Left kidney (tissue), 8 donors: ENCODE measurements around the gene AKAP12. TPM values are rescaled to one million over a fixed set of nuclear protein-coding genes. Genes with fewer than 3 reads are reported as not detected.

Experiments used
- DNase-seq: peaks from one replicate; pipeline ENCODE4 v3.0.0-alpha.2; 2013
- long read RNA-seq, 8 donors: transcript quantifications; one replicate each; lab custom pipeline, GENCODE V29; 2026
- polyA plus RNA-seq: library from polyadenylated mRNA; unstranded; fragments of 120-200 nt; gene quantifications from one replicate; pipeline ENCODE4 v1.2.1, GENCODE V29; 2013; ENCODE audit not compliant: insufficient read length

Gene AKAP12
- 150 TPM for polyA plus RNA-seq
- long read RNA-seq, donor 1, partial matches to known transcripts = 236 of 236 reads
- long read RNA-seq, donor 1, other reads (novel, unspliced or antisense) = 0 of 236 reads
- long read RNA-seq, donor 2, partial matches to known transcripts = 116 of 116 reads
- long read RNA-seq, donor 2, other reads (novel, unspliced or antisense) = 0 of 116 reads
- long read RNA-seq, donor 3, partial matches to known transcripts = 102 of 102 reads
- long read RNA-seq, donor 3, other reads (novel, unspliced or antisense) = 0 of 102 reads
- long read RNA-seq, donor 4, partial matches to known transcripts = 14 of 14 reads
- long read RNA-seq, donor 4, other reads (novel, unspliced or antisense) = 0 of 14 reads
- long read RNA-seq, donor 5, full-length matches to known transcripts = 2 of 200 reads
- long read RNA-seq, donor 5, partial matches to known transcripts = 150 of 200 reads
- long read RNA-seq, donor 5, other reads (novel, unspliced or antisense) = 48 of 200 reads
- long read RNA-seq, donor 6, partial matches to known transcripts = 199 of 199 reads
- long read RNA-seq, donor 6, other reads (novel, unspliced or antisense) = 0 of 199 reads
- long read RNA-seq, donor 7, full-length matches to known transcripts = 3 of 87 reads
- long read RNA-seq, donor 7, partial matches to known transcripts = 84 of 87 reads
- long read RNA-seq, donor 7, other reads (novel, unspliced or antisense) = 0 of 87 reads
- long read RNA-seq, donor 8, full-length matches to known transcripts = 2 of 81 reads
- long read RNA-seq, donor 8, partial matches to known transcripts = 79 of 81 reads
- long read RNA-seq, donor 8, other reads (novel, unspliced or antisense) = 0 of 81 reads

- DNase-seq = peak; percentile 53
These were observed at the start of gene AKAP12 for GRCh38 chr6:151239603-151240035. TSS of gene AKAP12 (plus strand) at chr6:151239967. CDS start at chr6:151240563, 596 bp downstream.

DNA sequence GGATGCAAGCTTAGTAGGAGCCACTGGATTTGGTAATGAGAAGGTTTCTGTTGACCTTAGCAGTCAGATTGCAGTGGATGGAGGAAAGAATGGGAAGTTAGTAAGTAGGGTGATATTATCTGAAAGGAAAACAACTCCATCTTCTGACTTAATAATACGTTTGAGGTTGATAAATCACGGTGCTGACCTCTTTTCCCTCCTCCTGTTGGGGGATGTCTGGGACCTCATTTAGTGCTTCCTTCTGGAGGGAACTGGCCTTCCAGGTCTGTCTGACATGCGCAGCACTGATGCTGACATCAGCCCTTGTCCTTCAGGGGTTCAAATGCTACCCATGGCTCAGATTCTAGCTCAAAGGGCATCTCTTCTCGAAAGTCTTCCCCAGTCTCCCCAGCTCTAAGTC is 48.2 kb upstream of the AKAP12 start:
- DNase-seq = no peak

DNA sequence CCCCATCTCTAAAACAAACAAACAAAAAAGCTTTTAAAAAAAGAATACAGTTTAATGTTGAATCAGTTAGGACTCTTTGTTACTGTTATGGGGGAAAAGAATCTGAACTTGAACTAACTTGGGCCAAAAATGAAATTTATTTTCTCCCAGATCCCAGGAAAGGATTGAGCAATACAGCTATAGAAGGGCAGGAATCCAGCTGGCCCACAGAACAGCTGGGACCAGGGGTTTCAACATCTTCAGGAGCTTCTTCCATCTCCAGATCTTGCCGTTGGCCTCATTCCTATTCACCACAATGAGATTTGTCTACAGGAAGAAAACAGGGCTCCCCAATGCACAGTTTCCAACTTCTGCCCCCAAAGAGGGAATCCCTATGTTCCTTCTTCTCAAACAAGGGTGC is 43.2 kb upstream of the AKAP12 start:
- DNase-seq = no peak

- DNase-seq = no peak
These were observed 42.2 kb upstream of the AKAP12 start for GRCh38 chr6:151197556-151197955.

DNA sequence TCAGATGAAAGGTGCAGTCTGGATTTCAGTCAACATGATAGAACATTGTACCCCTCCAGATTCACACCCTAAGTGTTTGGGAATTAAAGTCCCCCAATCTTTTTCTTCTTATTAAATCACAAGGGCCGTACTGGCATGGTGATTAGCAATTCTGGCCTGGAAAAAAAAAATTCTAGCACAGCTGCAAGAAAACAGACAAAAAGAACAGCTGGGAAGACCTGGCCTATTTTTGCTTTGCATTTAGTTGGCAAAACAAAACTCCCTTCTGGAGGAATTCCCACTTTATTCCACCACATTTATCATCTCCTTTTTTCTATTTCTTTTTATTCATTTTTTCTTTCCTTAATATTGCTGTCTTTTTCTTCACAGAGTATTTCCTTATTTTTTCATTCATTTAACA is 39.8 kb upstream of the AKAP12 start:
- no peak for DNase-seq

GRCh38 chr6:151205721-151206600 is 33.8 kb upstream of the AKAP12 start:
- no peak for DNase-seq

GRCh38 chr6:151207674-151208073 is 32.1 kb upstream of the AKAP12 start:
- DNase-seq = no peak

GRCh38 chr6:151209071-151209831 is 30.5 kb upstream of the AKAP12 start:
- no peak for DNase-seq

- DNase-seq = no peak
These were observed 28.7 kb upstream of the AKAP12 start for GRCh38 chr6:151211075-151211474.

DNA sequence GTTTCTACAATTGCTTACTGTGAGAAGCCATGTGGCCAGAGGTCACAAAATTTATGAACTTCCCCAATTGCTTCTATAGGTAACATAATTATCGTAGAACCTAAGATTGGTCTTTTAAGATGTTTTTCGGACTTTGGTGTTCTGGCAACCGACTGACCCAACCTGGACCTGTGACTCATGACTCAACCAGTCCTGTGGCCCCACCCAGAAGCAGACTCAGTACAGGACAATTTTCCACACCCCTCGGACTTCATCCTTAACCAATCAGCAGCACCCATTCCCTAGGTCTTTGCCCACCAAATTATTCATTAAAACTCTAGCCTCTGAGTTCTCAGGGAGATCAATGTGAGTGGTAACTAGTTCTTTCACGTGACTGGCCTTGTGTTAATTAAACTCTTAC is 26.4 kb upstream of the AKAP12 start:
- DNase-seq = no peak

GRCh38 chr6:151215999-151216398 is 23.8 kb upstream of the AKAP12 start:
- no peak for DNase-seq

GRCh38 chr6:151216804-151217203 is 23.0 kb upstream of the AKAP12 start:
- no peak for DNase-seq

- DNase-seq = no peak
These were observed 20.6 kb upstream of the AKAP12 start for GRCh38 chr6:151219192-151219591.

DNA sequence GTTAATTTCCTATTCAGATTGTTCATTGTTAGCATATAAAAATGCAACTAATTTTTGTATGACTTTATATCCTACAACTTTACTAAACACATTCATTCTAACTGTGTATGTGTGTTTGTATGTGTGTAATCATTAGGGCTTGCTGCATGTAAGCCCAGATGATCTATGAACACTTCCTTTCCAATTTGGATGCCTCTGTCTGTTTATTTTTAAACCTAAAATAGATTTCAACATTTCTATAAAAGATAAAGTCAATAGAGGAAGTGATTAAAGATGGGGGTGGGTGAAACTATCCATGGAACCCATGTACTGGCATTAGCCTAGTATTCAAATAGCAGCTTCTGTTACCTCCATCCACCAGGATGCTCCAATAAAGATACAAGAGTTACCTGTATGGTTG is 15.7 kb upstream of the AKAP12 start:
- DNase-seq = no peak

- no peak for DNase-seq
These were observed 13.8 kb upstream of the AKAP12 start for GRCh38 chr6:151225919-151226318.

DNA sequence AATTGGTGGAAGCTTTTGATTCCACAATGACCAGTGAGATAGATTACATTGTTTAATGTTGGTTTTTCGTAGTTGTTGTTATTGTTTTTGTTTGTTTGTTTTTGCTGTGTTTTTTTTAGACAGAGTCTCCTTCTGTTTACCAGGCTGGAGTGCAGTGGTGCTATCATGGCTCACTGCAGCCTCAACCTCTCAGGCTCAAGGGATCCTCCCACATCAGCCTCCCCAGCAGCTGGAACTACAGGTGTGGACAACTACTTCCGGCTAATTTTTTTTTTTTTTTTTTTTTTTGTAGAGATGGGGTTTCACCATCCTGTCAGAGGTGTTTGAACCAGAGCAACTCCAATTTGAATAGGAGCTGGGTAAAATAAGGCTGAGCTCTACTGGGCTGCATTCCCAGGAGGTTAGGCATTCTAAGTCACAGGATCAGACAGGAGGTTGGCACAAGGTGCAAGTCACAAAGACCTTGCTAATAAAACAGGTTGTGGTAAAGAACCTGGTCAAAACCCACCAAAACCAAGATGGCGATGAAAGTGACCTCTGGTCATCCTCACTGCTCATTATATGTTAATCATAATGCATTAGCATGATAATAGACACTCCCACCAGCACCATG is 10.9 kb upstream of the AKAP12 start:
- DNase-seq = no peak

- DNase-seq = no peak
These were observed 10.1 kb upstream of the AKAP12 start for GRCh38 chr6:151229401-151230276.

DNA sequence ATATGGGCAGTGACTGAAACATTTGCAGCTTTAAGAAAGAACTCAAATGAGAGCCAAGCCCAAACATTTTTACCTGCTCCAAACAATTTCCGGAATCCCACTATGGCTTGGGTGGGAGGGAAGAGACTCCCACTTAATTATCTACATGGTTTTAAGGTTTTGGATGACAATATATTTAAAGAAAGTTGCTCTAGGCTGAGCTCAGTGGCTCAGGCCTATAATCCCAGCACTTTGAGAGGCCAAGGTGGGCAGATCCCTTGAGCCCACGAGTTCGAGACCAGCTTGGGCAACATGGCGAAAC is 9.5 kb upstream of the AKAP12 start:
- DNase-seq = no peak

- DNase-seq = no peak
These were observed 6.9 kb upstream of the AKAP12 start for GRCh38 chr6:151232899-151233298.

GRCh38 chr6:151233731-151234130 is 6.0 kb upstream of the AKAP12 start:
- no peak for DNase-seq
